Kidney capillary endothelial cell (primary cell): Measurements from ENCODE around the gene CIAO3.

ENCODE experiments used
- DNase-seq: peaks from one replicate; pipeline ENCODE4 v3.0.0-alpha.2; 2018; ENCODE audit warnings: low spot score

Gene CIAO3

DNA sequence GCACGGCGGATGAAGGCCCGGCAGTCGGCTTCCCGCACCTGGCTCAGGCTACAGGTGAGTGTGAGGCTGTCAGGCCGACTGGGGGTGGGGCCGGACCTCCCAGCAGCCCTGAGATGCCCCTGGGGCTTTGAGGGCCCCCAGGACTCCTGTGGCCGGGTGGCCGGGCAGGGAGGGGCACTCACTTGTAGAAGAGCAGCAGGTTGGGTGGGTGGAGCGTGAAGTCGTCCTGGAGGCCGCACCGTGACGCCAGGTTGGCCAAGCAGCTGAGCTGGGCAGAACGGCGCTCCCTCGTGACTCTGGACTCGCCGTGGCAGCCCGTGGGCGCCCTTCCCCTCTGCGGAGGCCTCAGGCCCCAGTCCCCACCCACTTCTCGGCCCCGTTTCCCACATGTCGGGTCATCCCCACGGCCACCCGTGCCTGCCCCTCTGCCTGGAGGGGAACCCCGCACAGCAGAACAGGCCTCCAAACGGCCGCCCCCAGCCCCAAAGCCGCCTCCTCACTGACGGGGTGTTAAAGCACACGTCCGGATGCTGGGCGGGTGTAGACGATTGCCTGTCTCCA, 34.5 kb upstream of the CIAO3 start:
- DNase-seq = no peak

DNA sequence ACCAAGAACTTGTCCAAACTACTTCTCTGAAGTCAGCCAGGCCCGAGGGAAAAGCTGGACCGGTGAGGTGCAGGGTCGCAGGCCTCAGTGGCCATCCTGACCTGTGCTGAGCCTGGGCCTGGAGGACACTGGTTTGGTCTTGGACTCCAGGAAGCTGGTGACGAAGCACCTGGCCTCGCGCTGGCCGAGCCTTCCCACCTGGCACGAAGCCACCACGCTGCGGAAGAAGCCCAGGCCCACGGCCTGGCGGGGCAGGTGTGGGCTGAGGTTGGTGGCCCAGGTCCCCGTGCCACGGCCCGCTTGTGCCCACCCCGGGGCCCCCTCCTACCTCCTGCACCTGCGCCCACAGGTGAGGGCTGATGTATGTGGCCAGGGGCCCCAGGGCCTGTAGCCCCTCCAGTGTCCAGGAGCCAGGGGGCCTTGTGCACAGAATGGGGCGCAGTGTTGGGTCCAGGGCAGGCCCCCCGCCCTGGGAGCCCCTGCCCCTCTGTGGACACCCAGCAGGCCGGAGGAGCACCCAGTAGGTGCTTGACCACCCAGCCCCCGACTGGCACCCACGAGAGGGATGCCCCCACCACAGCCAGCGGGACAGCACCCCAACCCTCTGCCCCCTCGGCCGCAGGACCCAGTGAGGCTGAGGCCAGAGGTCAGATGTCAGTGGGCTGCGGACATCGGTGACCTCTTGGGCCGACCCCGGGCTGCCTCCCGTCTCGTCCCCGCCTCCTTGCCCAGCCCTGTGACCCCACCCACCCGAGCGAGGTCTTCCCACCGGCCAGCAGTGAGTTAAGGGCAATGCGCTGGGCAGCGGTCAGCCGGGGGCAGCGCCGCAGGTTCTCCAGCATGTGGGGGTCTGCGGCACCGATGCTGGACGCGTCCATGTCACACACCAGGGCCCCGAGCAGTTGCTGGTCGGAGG, 33.5 kb upstream of the CIAO3 start:
- DNase-seq = no peak

DNA sequence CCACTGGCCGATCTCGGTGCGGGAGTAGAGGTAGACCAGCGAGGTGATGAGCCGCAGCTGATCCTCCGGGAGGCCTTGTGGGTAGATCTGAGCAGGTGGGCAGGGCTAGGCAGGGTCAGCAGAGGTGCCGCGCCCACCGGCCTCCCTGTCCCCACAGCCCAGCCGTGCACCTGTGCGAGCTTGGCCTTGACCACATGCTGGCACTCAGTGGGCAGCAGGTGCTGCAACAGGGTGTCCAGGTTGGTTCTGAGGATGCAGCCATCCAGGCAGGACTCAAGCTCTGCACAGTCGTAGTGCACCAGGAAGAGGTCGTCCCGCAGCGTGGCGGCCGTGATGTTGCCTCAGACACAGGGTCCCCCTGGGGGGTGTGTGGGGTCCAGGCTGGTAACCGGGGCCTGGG, 32.2 kb upstream of the CIAO3 start:
- DNase-seq = no peak

DNA sequence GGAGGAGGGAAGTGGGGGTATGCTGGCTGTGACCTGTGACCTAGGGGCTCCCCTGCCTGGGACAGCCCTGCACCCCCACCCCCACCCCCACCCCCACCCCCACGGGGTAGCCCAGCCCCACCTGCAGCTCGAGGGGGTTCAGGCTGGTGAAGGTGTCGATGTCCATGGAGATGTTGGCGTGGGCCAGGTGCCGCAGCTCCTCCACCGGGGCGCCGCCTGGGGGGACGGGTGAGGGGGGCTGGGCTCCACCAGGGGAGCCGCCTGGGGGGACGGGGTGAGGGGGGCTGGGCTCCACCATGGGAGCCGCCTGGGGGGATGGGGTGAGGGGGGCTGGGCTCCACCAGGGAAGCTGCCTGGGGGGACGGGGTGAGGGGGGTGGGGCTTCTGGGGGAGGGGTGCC, 29.6 kb upstream of the CIAO3 start:
- no peak for DNase-seq

DNA sequence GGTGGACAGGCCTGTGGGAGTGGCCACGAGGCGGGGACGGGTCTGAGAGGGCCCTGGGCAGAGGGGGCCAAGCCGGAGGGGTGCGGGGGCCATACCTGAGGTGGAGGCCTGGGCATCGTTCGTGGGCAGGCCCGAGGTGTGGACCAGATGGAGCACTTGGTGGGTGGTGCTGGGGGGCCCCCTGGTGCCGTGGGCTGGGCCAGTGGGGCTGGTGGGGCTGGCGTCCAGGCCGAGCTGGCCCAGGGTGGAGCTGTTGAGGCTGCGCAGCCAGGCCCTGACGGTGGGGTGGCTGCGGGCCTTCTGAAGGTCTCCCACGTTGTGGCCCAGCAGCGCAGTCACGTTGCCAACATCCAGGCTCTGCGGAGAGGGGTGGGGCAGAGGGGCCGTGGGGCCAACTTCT, 29.1 kb upstream of the CIAO3 start:
- no peak for DNase-seq

DNA sequence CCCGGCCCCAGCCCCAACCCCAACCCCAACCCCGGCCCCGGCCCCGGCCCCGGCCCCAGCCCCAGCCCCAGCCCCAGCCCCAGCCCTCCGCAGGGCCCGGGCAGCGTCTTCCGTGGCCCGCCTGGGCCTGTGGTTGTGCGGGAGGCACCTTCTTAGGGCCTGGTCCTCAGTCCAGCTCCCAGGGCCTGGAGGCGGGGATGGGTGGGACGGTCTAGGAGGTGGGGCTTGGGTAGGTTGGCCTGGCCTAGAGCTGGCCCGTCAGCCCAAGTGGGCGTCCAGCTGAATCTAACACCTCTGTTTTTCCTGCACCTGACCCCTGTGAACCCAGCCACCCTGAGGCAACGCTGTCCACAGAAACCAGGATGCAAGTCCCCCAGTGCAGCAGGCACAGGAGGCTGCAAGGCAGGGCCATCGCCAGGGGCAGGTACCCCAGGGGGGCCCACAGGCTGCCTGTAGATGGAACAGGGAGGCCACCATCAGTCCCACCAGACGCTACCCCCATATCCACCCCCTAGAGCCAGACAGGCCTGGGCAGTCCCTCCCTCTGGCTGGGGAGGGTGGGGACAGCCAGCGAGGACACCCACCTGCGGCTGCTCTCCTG, 28.5 kb upstream of the CIAO3 start:
- DNase-seq = no peak

DNA sequence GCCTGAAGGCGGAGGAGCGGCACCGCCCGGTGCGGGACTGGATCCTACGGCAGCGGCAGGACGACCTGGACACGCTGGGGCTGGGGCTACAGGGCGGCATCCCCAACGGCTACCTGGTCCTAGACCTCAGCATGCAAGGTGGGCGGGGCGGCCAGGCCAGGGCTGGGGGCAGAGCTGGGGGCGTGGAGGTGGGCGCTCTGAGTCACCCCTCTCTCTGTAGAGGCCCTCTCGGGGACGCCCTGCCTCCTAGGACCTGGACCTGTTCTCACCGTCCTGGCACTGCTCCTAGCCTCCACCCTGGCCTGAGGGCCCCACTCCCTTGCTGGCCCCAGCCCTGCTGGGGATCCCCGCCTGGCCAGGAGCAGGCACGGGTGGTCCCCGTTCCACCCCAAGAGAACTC, 27.6 kb upstream of the CIAO3 start:
- DNase-seq = no peak

DNA sequence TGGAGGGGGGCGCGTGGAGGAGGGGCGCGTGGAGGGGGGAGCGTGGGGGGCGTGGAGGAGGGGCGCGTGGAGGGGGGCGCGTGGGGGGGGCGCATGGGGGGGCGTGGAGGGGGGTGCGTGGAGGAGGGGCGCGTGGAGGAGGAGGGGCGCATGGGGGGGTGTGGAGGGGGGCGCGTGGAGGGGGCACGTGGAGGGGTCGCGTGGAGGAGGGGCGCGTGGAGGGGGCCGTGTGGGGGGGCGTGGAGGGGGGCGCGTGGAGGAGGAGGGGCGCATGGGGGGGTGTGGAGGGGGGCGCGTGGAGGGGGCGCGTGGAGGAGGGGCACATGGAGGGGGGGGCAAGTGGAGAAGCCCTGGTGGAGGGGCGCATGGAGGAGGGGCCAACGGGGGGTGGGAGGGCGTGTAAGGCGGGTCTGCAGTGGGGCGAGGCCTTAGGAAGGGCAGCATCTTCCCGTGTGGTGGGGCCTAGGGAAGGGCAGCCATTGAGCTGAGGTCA, 27.0 kb upstream of the CIAO3 start:
- DNase-seq = no peak

DNA sequence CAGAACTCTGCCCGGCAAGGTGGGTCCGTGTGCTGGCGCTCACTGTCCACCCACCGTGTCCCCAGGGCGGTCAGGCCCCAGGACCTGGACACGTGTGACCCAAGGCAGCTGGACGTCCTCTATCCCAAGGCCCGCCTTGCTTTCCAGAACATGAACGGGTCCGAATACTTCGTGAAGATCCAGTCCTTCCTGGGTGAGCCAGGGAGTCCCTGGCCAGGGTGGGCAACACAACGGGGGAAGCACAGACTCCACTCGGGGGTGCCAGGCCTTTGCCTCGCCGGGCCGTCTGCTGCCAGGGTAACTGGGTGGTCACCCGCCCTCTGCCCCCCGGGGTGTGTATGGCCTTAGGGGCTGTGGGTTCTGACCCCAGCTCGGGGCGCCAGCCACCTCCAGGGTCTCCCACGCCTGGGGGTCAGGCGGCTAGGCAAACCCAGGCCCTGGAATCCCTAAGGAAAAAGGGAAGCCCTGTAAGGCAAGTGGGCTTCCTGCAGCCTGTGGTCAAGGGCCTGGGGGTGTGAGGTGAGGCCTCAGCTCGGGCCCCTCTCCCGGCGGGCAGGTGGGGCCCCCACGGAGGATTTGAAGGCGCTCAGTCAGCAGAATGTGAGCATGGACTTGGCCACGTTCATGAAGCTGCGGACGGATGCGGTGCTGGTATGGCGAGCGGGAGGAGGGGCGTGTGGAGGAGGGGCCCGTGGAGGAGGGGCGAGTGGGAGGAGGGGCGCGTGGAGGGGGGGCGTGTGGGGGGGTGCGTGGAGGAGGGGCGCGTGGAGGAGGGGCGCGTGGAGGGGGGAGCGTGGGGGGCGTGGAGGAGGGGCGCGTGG, 26.2 kb upstream of the CIAO3 start:
- DNase-seq = no peak

DNA sequence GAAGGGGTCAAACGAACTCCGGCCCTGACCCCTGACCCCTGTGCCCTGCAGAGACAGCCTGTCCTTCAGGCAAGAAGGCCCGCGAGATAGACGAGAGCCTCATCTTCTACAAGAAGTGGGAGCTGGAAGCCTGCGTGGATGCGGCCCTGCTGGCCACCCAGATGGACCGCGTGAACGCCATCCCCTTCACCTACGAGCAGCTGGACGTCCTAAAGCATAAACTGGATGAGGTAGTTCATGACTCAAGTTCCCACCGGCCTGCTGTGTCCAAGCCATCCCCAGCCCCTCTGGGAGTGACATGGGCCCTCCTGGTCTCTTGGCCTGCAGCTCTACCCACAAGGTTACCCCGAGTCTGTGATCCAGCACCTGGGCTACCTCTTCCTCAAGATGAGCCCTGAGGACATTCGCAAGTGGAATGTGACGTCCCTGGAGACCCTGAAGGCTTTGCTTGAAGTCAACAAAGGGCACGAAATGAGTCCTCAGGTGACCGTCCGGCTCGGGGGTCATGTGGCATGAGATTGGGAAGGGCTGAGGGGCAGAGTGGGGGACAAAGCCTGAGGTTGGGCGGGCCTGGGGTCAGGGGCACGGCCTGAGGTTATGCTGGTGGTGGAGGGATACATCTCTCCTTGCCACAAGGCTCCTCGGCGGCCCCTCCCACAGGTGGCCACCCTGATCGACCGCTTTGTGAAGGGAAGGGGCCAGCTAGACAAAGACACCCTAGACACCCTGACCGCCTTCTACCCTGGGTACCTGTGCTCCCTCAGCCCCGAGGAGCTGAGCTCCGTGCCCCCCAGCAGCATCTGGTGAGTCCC, 25.4 kb upstream of the CIAO3 start:
- no peak for DNase-seq

DNA sequence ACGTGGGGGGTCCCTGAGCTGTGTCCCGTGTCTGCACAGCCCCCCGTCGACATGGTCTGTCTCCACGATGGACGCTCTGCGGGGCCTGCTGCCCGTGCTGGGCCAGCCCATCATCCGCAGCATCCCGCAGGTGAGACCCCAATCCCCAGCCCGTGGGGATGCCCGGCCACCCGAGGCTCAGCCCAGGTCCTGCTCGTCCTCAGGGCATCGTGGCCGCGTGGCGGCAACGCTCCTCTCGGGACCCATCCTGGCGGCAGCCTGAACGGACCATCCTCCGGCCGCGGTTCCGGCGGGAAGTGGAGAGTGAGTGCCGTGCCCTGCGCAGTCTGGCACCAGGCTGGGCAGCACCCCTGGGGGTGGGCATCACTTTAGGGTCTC, 24.7 kb upstream of the CIAO3 start:
- DNase-seq = no peak

DNA sequence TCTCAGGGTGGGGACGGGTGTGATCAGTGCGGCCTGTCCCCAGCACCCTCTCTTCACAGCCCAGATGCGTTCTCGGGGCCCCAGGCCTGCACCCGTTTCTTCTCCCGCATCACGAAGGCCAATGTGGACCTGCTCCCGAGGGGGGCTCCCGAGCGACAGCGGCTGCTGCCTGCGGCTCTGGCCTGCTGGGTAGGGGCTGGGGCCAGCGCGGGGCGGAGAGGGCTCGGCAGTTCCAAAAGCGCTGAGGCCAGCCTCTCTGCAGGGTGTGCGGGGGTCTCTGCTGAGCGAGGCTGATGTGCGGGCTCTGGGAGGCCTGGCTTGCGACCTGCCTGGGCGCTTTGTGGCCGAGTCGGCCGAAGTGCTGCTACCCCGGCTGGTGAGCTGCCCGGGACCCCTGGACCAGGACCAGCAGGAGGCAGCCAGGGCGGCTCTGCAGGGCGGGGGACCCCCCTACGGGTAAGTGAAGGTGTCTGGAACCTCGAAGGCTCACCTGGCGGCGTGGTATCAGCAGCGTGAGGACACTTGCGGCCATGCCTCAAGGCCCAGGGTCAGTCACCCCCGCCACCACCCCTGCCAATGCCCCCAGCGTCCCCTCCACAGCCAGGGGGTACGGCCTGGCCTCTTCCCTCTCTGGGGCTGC, 24.2 kb upstream of the CIAO3 start:
- no peak for DNase-seq

DNA sequence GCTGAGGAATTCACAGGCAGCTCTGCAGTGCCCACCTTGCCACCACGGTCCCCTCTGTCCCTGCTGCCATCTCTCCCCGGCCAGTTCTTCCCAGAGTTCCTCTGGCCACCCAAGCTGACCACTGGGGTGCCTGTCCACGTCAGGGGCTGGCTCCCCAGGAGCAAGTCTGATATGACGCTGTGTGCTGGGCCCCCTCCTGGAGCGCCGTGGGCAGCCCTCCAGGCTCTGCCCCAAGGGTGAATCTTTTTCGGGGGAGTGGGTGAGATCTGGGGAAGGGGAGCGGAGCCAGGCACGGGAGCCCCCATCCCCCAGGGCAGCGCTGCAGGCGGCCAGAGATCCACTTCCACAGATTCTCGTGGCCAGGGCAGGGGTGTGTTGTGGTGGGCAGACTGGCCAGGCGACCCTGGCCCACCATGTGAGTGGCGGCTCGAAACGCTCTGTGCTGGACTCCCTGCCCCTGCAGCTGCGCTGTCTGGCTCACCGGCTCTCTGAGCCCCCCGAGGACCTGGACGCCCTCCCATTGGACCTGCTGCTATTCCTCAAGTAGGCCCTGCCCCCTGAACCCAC, 23.5 kb upstream of the CIAO3 start:
- no peak for DNase-seq

DNA sequence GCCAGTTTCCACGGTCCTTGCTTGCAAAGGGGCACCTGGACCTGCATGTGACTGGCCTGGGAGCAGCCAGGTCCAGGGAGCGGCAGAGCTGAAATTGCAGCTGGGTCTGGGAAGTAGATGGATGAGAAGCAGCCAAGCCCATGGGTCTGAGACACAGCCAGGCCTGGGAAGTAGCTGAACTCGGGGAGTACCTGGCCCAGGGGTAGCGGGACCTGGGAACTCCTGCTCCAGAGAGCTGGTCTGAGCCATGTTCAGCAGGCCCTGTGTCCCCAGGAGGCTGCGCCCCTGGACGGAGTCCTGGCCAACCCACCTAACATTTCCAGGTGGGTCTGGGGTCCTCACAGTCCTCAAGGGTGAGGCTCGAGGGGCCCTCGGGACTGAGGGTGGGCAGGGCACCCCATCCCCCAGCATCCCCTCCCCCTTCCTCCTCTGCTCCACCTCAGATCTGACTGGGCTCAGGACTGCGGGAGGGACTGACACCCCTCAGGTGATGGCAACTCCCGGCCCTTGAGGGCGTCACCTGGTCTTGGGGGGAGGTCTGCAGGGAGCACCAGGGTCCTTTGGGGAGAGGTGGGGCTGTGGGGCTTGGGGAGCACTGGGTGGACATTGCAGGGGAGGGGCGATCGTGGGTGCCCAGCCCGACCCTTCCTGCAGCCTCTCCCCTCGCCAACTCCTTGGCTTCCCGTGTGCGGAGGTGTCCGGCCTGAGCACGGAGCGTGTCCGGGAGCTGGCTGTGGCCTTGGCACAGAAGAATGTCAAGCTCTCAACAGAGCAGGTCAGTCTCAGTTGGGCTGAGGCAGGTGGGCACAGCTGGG, 22.8 kb upstream of the CIAO3 start:
- DNase-seq = no peak

DNA sequence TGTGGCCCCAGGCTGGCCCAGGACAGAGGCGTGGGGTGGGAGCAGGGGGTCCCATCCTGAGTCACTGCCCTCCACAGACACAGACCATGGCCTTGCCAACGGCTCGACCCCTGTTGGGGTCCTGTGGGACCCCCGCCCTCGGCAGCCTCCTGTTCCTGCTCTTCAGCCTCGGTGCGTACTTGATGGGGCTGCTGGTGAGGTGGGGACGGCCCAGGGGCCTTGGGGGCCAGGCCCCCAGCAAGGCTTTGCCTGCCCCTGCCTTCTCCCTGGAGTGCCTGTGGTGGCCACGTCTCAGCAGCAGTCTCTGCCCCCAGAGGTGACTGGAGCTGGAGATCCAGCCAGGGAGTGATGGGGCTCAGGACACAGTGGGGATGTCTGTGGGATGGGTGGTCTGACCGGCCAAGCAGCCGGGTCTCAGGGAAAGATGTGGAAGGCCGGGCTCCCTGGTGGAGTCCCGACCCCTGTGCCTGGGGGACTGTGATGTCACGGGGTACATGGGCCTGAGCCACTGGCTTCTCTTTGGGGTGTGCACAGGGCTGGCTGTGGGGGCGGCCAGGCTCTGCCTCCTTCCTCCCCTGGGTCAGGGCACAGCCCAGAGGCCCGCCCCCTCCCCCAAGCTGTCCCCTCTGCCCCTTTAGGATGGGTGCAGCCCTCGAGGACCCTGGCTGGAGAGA, 21.9 kb upstream of the CIAO3 start:
- no peak for DNase-seq

DNA sequence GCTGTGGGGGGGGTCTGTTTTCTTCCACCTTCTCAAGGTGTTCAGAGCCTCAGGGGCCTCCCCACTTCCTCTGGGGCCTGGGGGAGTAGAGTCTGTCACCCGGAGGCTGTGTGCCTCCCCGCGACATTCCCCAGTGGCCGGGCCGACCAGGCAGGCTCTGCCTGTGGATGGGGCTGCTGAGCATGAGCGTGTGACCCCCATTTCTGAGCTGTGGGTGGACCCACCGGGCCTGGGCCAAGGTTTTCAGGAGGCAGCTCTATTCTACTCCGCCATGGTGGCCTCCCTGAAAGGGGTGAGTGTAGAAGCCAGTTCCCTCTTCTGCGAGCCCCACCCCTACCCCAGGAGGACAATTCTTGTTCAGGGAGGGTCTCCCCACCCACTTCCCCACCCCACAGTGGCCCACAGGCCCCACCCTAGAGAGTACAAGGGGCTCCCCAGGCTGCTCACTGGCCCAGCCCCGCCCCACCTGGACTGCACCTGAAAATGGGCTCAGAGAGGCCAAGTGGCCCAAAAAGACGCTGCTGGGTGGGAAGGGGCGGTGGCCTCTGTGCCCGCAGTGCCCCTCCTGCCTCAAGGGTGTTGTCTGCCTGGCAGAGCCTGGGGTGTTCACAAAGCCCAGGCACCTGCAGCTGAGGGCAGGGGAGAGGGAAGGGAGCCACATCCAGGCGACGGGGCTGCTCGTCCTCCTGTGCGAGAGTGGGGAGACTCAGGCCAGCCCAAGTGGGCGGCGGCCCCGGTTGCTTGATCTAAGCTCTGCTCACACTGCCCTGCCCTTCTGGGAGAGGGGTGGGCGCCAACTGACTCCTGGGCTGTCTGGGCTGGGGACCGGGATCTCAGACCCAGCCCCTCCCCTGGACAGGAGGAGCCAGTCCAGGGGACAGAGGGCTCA, 21.1 kb upstream of the CIAO3 start:
- DNase-seq = no peak

DNA sequence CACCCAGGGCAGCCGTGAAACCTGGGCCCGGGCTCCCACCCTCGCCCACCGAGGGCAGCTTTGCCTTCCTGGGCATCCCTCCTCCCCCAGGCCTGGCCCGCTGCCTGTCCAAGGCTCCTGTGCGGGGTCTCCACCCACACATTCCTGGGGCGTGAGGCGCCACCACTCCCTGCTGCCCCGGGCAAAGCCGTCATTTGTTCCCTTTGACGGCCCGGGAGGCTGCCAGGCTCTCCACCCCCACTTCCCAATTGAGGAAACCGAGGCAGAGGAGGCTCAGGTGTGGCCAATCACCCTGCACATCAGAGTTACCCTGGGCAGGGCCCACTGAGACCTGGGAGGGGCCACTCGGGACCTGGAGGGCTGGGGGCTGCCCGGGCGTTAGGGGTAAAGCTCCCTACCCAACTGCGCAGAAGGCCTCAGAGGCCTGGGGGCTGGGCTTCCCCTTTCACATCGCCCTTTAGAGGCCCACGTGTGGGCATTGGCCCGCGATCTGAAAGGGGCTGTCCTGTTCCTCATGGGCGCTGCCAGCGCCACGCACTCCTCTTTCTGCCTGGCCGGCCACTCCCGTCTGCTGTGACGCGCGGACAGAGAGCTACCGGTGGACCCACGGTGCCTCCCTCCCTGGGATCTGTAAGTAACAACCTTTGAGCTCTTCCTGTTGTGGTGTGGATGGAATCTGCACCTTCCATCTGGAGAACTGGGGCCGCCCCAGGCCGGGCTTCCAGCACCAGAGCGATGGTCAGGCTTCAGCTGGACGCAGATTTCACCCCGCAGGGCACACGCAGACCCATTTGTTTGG, 19.9 kb upstream of the CIAO3 start, which contains the start of gene MSLN:
Gene MSLN (plus strand): TSS at position 190 of the 799 bp plus-strand sequence. CDS start 1,947 bp downstream, outside the sequence.
- no peak for DNase-seq
